OCI-LY3 (cell line): ENCODE data around the gene TSC22D1.

Experiments used
- EZH2phosphoT487 ChIP-seq: fragments of 200-600 bp; shearing (Covaris generic); IDR thresholded peaks from 2 replicates; pipeline ENCODE4 v1.6.1; 2018; ENCODE audit warnings: antibody characterized with exemption, mixed run types, low read depth
- TF ChIP-seq, protein P1 (sequence below): fragments of 200-600, 300-600 bp; sonication (generic); IDR thresholded peaks from 2 replicates; pipeline ENCODE4 v1.5.1; 2014; ENCODE audit warnings: antibody characterized with exemption, low read length, low read depth

GRCh38 chr13:44425815-44426078 lies 150.4 kb downstream of the TSC22D1 start:
- TF ChIP-seq, protein P1, sequence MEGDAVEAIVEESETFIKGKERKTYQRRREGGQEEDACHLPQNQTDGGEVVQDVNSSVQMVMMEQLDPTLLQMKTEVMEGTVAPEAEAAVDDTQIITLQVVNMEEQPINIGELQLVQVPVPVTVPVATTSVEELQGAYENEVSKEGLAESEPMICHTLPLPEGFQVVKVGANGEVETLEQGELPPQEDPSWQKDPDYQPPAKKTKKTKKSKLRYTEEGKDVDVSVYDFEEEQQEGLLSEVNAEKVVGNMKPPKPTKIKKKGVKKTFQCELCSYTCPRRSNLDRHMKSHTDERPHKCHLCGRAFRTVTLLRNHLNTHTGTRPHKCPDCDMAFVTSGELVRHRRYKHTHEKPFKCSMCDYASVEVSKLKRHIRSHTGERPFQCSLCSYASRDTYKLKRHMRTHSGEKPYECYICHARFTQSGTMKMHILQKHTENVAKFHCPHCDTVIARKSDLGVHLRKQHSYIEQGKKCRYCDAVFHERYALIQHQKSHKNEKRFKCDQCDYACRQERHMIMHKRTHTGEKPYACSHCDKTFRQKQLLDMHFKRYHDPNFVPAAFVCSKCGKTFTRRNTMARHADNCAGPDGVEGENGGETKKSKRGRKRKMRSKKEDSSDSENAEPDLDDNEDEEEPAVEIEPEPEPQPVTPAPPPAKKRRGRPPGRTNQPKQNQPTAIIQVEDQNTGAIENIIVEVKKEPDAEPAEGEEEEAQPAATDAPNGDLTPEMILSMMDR = no peak
- no peak for TF ChIP-seq EZH2phosphoT487
